Measurements from ENCODE around the gene SDCBP2. TPM values are rescaled to one million over a fixed set of nuclear protein-coding genes. Genes with fewer than 3 reads are reported as not detected.

SDCBP2 gene
- total and polyA plus RNA-seq, 2 of the 8 experiments (the other 6 are each of a cell fraction or from before 2014, with no cell fraction given) = 4.2 to 6.7 TPM

DNA sequence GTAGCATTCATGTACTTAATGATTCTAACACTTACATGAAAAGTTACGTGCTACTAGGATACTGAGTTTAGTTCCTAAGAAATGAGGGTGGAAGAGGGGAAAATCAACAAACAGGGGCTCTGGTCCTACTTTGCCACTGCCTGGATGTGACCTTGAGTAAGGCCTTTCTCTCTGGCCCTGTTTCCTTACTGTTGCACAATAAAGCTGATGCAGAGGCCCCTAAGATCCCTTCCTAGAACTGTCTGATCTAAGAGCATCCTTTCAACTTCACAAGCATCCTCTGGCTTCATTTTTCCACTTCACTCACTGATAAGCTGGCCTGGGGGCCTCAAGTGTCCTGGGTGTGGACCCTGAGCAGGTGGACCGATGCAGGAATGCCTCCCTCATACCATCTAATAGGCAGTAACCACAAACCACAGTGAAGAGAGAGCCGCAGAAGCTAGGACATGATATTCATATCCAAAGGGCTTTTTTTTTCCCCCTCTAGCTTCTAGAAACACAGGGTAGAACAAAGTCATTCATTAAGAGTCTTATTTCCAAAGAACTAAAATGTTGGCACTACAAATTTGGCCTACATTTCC, 42.4 kb upstream of the SDCBP2 start:
- FAIRE-seq (no peak), DNase-seq (ENCODE audit: low read depth in 1 of 2, low spot score in 2 of 2) (no peak)
- Histone ChIP-seq H2BK120ac (replicated peaks; ENCODE audit: low read depth, low read length) (no peak overlapping the region), H3K4ac (replicated peaks; ENCODE audit: insufficient read length, low read depth, low read length) (no peak overlapping the region), H2AFZ (ENCODE audit: low read length) (no peak overlapping the region), H4K91ac (replicated peaks; ENCODE audit: insufficient read length, low read length) (no peak overlapping the region), H3K56ac (replicated peaks; ENCODE audit: insufficient read length, low read depth, low read length) (no peak overlapping the region), H3K79me2 (ENCODE audit: control insufficient read depth in 1 of 2, insufficient read depth in 2 of 2, low read length in 2 of 2) (peaks cover 0 to 25% of the 10 kb centered on the region in 2 experiments; a peak in 3 of 4 replicates), H3K27ac (ENCODE audit: low read depth, low read length) (no peak overlapping the region), H3K23me2 (ENCODE audit: low read depth, low read length) (no peaks in the 10 kb centered on the region), H3K14ac (ENCODE audit: insufficient read length) (no peak overlapping the region), H3K79me1 (ENCODE audit: low read depth, low read length) (peaks cover 10% of the 10 kb centered on the region; the same call in 1 of the 2 replicates), H4K5ac (ENCODE audit: insufficient read length, low read depth, low read length) (no peak overlapping the region), H2BK5ac (ENCODE audit: low read depth, low read length) (no peak overlapping the region), H2AK5ac (ENCODE audit: low read depth, low read length) (no peak overlapping the region), H3K9ac (replicated peaks in 1 of 4; ENCODE audit: extremely low read depth in 1 of 4, low read depth in 3 of 4, low read length in 3 of 4) (no peak overlapping the region), H3K4me3 (ENCODE audit: extremely low read depth in 1 of 4, insufficient read depth in 2 of 4, low read depth in 3 of 4, low read length in 4 of 4) (no peak overlapping the region), H2BK15ac (ENCODE audit: low read length) (no peak overlapping the region), H3K23ac (ENCODE audit: insufficient read length) (no peak overlapping the region), H2BK12ac (ENCODE audit: low read depth, low read length) (no peak overlapping the region), H3K36me3 (ENCODE audit: control insufficient read depth in 2 of 4, insufficient read depth in 4 of 4, low read length in 3 of 4) (peaks cover 6 to 47% (median 21%) of the 10 kb centered on the region in 4 experiments), H3K9me3 (ENCODE audit: insufficient read depth in 2 of 2, low read depth in 1 of 2, low read length in 1 of 2) (no peaks in the 10 kb centered on the region), H2BK20ac (ENCODE audit: low read length) (no peak overlapping the region), H3K4me2 (ENCODE audit: insufficient read depth in 1 of 2, low read depth in 2 of 2, low read length in 2 of 2) (no peak overlapping the region), H3K4me1 (replicated peaks in 1 of 4; ENCODE audit: control insufficient read depth in 3 of 4, insufficient read depth in 4 of 4, low read length in 3 of 4) (peaks cover 0 to 9% (median 0%) of the 10 kb centered on the region in 4 experiments; a peak in 2 of 7 replicates), H3K18ac (ENCODE audit: extremely low read depth, low read length) (no peak overlapping the region), H3K27me3 (replicated peaks in 1 of 4; ENCODE audit: control insufficient read depth in 3 of 4, extremely low read depth in 1 of 4, insufficient read depth in 3 of 4, low read length in 3 of 4) (no peaks in the 10 kb centered on the region), H4K20me1 (replicated peaks in 1 of 2; ENCODE audit: control insufficient read depth in 1 of 2, insufficient read depth in 2 of 2, low read length in 2 of 2) (peaks cover 8 to 23% of the 10 kb centered on the region in 2 experiments), H4K8ac (ENCODE audit: extremely low read depth, insufficient read depth, low read length) (no peak overlapping the region)
- CTCF ChIA-PET (ENCODE audit: partially characterized antibody) = interaction anchor here (0.8 to 1.1 kb wide), 4 partner anchors 10 to 40 kb away, joined by 3 to 4 read pairs (median 3); no protein-coding TSS in a partner anchor
- WGBS, 2 experiments (ENCODE audit: extremely low coverage in 1 of 2, insufficient coverage in 1 of 2, insufficient read length in 1 of 2, insufficient replicate concordance in 2 of 2, low coverage in 1 of 2, low lambda C conversion rate in 2 of 2, missing lambda C conversion rate in 1 of 2) = 90% methylated on average over 3 of the region's 3 CpGs; no CpG with 5 or more reads in 1 of the 2 experiments
- POLR2A ChIA-PET (ENCODE audit: partially characterized antibody) = interaction anchor here (0.7 to 1.5 kb wide), 4 partner anchors 10 to 95 kb away, joined by 3 to 4 read pairs (median 3); no protein-coding TSS in a partner anchor
- TF ChIP-seq POLR2A (IDR thresholded peaks at IDR 0.05; ENCODE audit: control extremely low read depth in 1 of 2, low read depth in 2 of 2, low read length in 2 of 2) (no peak), CHD1 (IDR thresholded peaks at IDR 0.05; ENCODE audit: low read depth, low read length) (no peak)
- TF ChIP-seq, protein P1, sequence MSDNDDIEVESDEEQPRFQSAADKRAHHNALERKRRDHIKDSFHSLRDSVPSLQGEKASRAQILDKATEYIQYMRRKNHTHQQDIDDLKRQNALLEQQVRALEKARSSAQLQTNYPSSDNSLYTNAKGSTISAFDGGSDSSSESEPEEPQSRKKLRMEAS (IDR thresholded peaks at IDR 0.05) = no peak
- TF ChIP-seq, protein P2, sequence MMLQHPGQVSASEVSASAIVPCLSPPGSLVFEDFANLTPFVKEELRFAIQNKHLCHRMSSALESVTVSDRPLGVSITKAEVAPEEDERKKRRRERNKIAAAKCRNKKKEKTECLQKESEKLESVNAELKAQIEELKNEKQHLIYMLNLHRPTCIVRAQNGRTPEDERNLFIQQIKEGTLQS (IDR thresholded peaks at IDR 0.05; ENCODE audit: insufficient read depth, low read depth, low read length) = no peak

All from H1 (cell line).